ENCODE data around the gene EMILIN1. TPM values are rescaled to one million over a fixed set of nuclear protein-coding genes. Genes with fewer than 3 reads are reported as not detected.

Gene EMILIN1
- polyA plus RNA-seq, 1 of the 3 experiments (the other 2 are of a cell fraction): 286 TPM

GRCh38 chr2:27084297-27085061, 6.1 kb downstream of the EMILIN1 start:
- TF ChIP-seq USF1 (IDR thresholded peaks at IDR 0.05; ENCODE audit: borderline replicate concordance, low read depth): no peak
- TF ChIP-seq YY1 (IDR thresholded peaks at IDR 0.05; ENCODE audit: low read depth): no peak
- no peak for TF ChIP-seq RXRA (IDR thresholded peaks at IDR 0.05; ENCODE audit: borderline replicate concordance, low read depth)
- no peak for TF ChIP-seq TAF1 (IDR thresholded peaks at IDR 0.05; ENCODE audit: borderline replicate concordance, low read depth, low read length)
- no peak for TF ChIP-seq POLR2AphosphoS5 (IDR thresholded peaks at IDR 0.05; ENCODE audit: low read depth, low read length)
- no peak for TF ChIP-seq CTCF (IDR thresholded peaks at IDR 0.05)
- TF ChIP-seq RCOR1 (IDR thresholded peaks at IDR 0.05; ENCODE audit: low read length): no peak
- TF ChIP-seq ELF1 (IDR thresholded peaks at IDR 0.05): no peak
- no peak for TF ChIP-seq FOXM1 (IDR thresholded peaks at IDR 0.05; ENCODE audit: low read depth)
- TF ChIP-seq NRF1 (IDR thresholded peaks at IDR 0.05; ENCODE audit: low read depth, low read length): no peak
- TF ChIP-seq EZH2phosphoT487 (IDR thresholded peaks at IDR 0.05; ENCODE audit: borderline replicate concordance, low read depth): no peak
- TF ChIP-seq GATA2 (CRISPR knock-in tag; IDR thresholded peaks at IDR 0.05): no peak
- TF ChIP-seq NFIC (IDR thresholded peaks at IDR 0.05; ENCODE audit: borderline replicate concordance): no peak
- no peak for TF ChIP-seq TCF12 (IDR thresholded peaks at IDR 0.05)
- Histone ChIP-seq H2AFZ (ENCODE audit: low read depth) (no peak overlapping the region), H3K27me3 (ENCODE audit: insufficient read depth) (no peaks in the 10 kb centered on the region), H3K36me3 (replicated peaks in 1 of 2; ENCODE audit: control insufficient read depth in 1 of 2, insufficient read depth in 2 of 2, low read length in 1 of 2) (peaks cover 16 to 38% of the 10 kb centered on the region in 2 experiments), H3K27ac (ENCODE audit: low read depth in 2 of 2, low read length in 1 of 2) (no peak overlapping the region; a peak in 1 of 4 replicates), H3K4me1 (ENCODE audit: control insufficient read depth in 1 of 2, insufficient read depth in 2 of 2, low read depth in 1 of 2, low read length in 1 of 2) (peaks cover 18 to 62% of the 10 kb centered on the region in 2 experiments), H3K9me2 (no peaks in the 10 kb centered on the region), H3K79me2 (ENCODE audit: insufficient read depth) (peaks cover 21% of the 10 kb centered on the region), H3K4me3 (ENCODE audit: low read depth in 2 of 2, low read length in 1 of 2) (no peak overlapping the region), H3K4me2 (no peak overlapping the region), H3F3A (replicated peaks; ENCODE audit: insufficient read depth) (peaks cover 10% of the 10 kb centered on the region), H3K9ac (no peak overlapping the region), H3K9me3 (no peaks in the 10 kb centered on the region), H4K20me1 (ENCODE audit: insufficient read depth) (peaks cover 16% of the 10 kb centered on the region; the same call in 1 of the 2 replicates)
- ChIA-PET POLR2A (interaction anchor here (0.6 to 6.7 kb wide), 6 partner anchors 12 to 113 kb away, joined by 3 to 63 read pairs (median 5); partner anchors contain the start of genes AGBL5 and OST4), CTCF (interaction anchor here (0.8 to 14.6 kb wide), 19 partner anchors 13 to 476 kb away, joined by 3 to 227 read pairs (median 7); partner anchors contain the start of genes ABHD1, AGBL5, OST4 and PREB)
- no peak for DNase-seq
- WGBS (ENCODE audit: low lambda C conversion rate): 94% methylated on average over 6 of the region's 6 CpGs

Measured in SK-N-SH (cell line).